ENCODE measurements around the gene GAL3ST2. TPM values are rescaled to one million over a fixed set of nuclear protein-coding genes. Genes with fewer than 3 reads are reported as not detected.

The GAL3ST2 gene
- total and polyA plus RNA-seq, 4 donors, result 0.03 to 0.33 (median 0.23) TPM; not detected in 1

- DNase-seq (ENCODE audit: low spot score), result no peak
- no peak overlapping the region for H3K9ac ChIP-seq (ENCODE audit: low read depth in 1 of 2, low read length in 2 of 2)
- 55% methylated on average over 3 of the region's 3 CpGs for WGBS
- no peaks in the 10 kb centered on the region for H3K9me3 ChIP-seq (ENCODE audit: control insufficient read depth in 4 of 4, low read length in 3 of 4)
- no peak overlapping the region for H3K4me3 ChIP-seq (ENCODE audit: low read depth in 1 of 3, low read length in 3 of 3)
- peaks cover 0 to 7% (median 0%) of the 10 kb centered on the region in 4 donors for H3K36me3 ChIP-seq (ENCODE audit: control insufficient read depth in 4 of 4, insufficient read depth in 3 of 4, low read depth in 1 of 4, low read length in 3 of 4)
- H3K27ac ChIP-seq (ENCODE audit: low read depth in 1 of 2, low read length in 2 of 2), result peak overlapping the region; percentile 94 to 96
- H3K27me3 ChIP-seq (ENCODE audit: control insufficient read depth in 4 of 4, insufficient read depth in 4 of 4, low read length in 3 of 4), result no peaks in the 10 kb centered on the region
- H3K4me1 ChIP-seq (ENCODE audit: control insufficient read depth in 4 of 4, insufficient read depth in 4 of 4, low read length in 3 of 4), result peaks cover 5 to 36% (median 24%) of the 10 kb centered on the region in 4 donors
- TF ChIP-seq, protein P1, sequence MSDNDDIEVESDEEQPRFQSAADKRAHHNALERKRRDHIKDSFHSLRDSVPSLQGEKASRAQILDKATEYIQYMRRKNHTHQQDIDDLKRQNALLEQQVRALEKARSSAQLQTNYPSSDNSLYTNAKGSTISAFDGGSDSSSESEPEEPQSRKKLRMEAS (IDR thresholded peaks at IDR 0.05), result no peak
- TF ChIP-seq, protein P2, sequence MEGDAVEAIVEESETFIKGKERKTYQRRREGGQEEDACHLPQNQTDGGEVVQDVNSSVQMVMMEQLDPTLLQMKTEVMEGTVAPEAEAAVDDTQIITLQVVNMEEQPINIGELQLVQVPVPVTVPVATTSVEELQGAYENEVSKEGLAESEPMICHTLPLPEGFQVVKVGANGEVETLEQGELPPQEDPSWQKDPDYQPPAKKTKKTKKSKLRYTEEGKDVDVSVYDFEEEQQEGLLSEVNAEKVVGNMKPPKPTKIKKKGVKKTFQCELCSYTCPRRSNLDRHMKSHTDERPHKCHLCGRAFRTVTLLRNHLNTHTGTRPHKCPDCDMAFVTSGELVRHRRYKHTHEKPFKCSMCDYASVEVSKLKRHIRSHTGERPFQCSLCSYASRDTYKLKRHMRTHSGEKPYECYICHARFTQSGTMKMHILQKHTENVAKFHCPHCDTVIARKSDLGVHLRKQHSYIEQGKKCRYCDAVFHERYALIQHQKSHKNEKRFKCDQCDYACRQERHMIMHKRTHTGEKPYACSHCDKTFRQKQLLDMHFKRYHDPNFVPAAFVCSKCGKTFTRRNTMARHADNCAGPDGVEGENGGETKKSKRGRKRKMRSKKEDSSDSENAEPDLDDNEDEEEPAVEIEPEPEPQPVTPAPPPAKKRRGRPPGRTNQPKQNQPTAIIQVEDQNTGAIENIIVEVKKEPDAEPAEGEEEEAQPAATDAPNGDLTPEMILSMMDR (IDR thresholded peaks at IDR 0.05; ENCODE audit: low read depth, low read length, missing input control), result no peak
- TF ChIP-seq, protein P3, sequence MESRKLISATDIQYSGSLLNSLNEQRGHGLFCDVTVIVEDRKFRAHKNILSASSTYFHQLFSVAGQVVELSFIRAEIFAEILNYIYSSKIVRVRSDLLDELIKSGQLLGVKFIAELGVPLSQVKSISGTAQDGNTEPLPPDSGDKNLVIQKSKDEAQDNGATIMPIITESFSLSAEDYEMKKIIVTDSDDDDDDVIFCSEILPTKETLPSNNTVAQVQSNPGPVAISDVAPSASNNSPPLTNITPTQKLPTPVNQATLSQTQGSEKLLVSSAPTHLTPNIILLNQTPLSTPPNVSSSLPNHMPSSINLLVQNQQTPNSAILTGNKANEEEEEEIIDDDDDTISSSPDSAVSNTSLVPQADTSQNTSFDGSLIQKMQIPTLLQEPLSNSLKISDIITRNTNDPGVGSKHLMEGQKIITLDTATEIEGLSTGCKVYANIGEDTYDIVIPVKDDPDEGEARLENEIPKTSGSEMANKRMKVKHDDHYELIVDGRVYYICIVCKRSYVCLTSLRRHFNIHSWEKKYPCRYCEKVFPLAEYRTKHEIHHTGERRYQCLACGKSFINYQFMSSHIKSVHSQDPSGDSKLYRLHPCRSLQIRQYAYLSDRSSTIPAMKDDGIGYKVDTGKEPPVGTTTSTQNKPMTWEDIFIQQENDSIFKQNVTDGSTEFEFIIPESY (IDR thresholded peaks at IDR 0.05), result no peak
- no peak for TF ChIP-seq YY1 (IDR thresholded peaks at IDR 0.05)
- no peak for TF ChIP-seq GABPA (IDR thresholded peaks at IDR 0.05 in 1 of 2, conservative IDR thresholded peaks at IDR 0.05 in 1 of 2)
- TF ChIP-seq HNF4G (IDR thresholded peaks at IDR 0.05), result no peak
- TF ChIP-seq JUND (IDR thresholded peaks at IDR 0.05), result peak in 1 of 2 donors; percentile 33
- no peak for TF ChIP-seq TAF1 (conservative IDR thresholded peaks at IDR 0.05)
- TF ChIP-seq HNF4A (conservative IDR thresholded peaks at IDR 0.05), result peak; percentile 56 to 59
- TF ChIP-seq FOXA1 (IDR thresholded peaks at IDR 0.05), result no peak
- TF ChIP-seq SP1 (IDR thresholded peaks at IDR 0.05), result peak; percentile 49
- TF ChIP-seq RAD21 (IDR thresholded peaks at IDR 0.05), result no peak
- TF ChIP-seq NR2F2 (IDR thresholded peaks at IDR 0.05), result no peak
- no peak for TF ChIP-seq EGR1 (IDR thresholded peaks at IDR 0.05; ENCODE audit: low read depth in 2 of 2)
- TF ChIP-seq, protein P4, sequence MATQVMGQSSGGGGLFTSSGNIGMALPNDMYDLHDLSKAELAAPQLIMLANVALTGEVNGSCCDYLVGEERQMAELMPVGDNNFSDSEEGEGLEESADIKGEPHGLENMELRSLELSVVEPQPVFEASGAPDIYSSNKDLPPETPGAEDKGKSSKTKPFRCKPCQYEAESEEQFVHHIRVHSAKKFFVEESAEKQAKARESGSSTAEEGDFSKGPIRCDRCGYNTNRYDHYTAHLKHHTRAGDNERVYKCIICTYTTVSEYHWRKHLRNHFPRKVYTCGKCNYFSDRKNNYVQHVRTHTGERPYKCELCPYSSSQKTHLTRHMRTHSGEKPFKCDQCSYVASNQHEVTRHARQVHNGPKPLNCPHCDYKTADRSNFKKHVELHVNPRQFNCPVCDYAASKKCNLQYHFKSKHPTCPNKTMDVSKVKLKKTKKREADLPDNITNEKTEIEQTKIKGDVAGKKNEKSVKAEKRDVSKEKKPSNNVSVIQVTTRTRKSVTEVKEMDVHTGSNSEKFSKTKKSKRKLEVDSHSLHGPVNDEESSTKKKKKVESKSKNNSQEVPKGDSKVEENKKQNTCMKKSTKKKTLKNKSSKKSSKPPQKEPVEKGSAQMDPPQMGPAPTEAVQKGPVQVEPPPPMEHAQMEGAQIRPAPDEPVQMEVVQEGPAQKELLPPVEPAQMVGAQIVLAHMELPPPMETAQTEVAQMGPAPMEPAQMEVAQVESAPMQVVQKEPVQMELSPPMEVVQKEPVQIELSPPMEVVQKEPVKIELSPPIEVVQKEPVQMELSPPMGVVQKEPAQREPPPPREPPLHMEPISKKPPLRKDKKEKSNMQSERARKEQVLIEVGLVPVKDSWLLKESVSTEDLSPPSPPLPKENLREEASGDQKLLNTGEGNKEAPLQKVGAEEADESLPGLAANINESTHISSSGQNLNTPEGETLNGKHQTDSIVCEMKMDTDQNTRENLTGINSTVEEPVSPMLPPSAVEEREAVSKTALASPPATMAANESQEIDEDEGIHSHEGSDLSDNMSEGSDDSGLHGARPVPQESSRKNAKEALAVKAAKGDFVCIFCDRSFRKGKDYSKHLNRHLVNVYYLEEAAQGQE (IDR thresholded peaks at IDR 0.05), result no peak
- no peak for TF ChIP-seq RXRA (IDR thresholded peaks at IDR 0.05)
Observed at GRCh38 chr2:241736111-241736510, 40.5 kb upstream of the GAL3ST2 start.
